Measurements from ENCODE around the gene ACD.

- TF ChIP-seq, protein P1, sequence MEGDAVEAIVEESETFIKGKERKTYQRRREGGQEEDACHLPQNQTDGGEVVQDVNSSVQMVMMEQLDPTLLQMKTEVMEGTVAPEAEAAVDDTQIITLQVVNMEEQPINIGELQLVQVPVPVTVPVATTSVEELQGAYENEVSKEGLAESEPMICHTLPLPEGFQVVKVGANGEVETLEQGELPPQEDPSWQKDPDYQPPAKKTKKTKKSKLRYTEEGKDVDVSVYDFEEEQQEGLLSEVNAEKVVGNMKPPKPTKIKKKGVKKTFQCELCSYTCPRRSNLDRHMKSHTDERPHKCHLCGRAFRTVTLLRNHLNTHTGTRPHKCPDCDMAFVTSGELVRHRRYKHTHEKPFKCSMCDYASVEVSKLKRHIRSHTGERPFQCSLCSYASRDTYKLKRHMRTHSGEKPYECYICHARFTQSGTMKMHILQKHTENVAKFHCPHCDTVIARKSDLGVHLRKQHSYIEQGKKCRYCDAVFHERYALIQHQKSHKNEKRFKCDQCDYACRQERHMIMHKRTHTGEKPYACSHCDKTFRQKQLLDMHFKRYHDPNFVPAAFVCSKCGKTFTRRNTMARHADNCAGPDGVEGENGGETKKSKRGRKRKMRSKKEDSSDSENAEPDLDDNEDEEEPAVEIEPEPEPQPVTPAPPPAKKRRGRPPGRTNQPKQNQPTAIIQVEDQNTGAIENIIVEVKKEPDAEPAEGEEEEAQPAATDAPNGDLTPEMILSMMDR (IDR thresholded peaks at IDR 0.05), result no peak
- no peak for TF ChIP-seq POLR2A (IDR thresholded peaks at IDR 0.05)
These were observed 6.7 kb upstream of the ACD start, which contains the start of the genes C16orf86 and ENKD1 for GRCh38 chr16:67666559-67667452.
